GM23248 (cell line): ENCODE data around the gene UBALD2. TPM values are rescaled to one million over a fixed set of nuclear protein-coding genes. Genes with fewer than 3 reads are reported as not detected.
"Not testable (repeated sequence)": the region's sequence is repeated elsewhere in the genome, so short reads cannot be mapped to it uniquely, and the experiment has no call there.

ENCODE experiments used
- DNase-seq: peaks from one replicate; pipeline ENCODE4 v3.0.0-alpha.2; 2015
- H2AFZ ChIP-seq: fragments of 200-600 bp; sonication (generic); 2 replicates; pipeline ENCODE4 v1.6.1; 2016; ENCODE audit warnings: antibody characterized with exemption
- H3F3A ChIP-seq: fragments of 200-600 bp; sonication (generic); 2 replicates; pipeline ENCODE4 v1.6.1; 2016; ENCODE audit warnings: mild to moderate bottlenecking, antibody characterized with exemption, mixed run types; ENCODE audit not compliant: insufficient read depth
- H3K27ac ChIP-seq: fragments of 200-600 bp; sonication (generic); 2 replicates; pipeline ENCODE4 v1.5.1; 2016; ENCODE audit warnings: mild to moderate bottlenecking
- H3K27me3 ChIP-seq: fragments of 200-600 bp; sonication (generic); replicated peaks from 2 replicates; pipeline ENCODE4 v1.6.1; 2016; ENCODE audit warnings: mild to moderate bottlenecking; ENCODE audit not compliant: insufficient read depth
- H3K36me3 ChIP-seq: fragments of 200-600 bp; sonication (generic); 2 replicates; pipeline ENCODE4 v1.6.1; 2016; ENCODE audit warnings: low read depth, mild to moderate bottlenecking
- H3K4me1 ChIP-seq: fragments of 200-600 bp; sonication (generic); 2 replicates; pipeline ENCODE4 v1.6.1; 2016; ENCODE audit warnings: mild to moderate bottlenecking; ENCODE audit not compliant: insufficient read depth
- H3K4me2 ChIP-seq: fragments of 200-600 bp; sonication (generic); one replicate; pipeline ENCODE4 v1.6.1; 2016; ENCODE audit warnings: mild to moderate bottlenecking; ENCODE audit not compliant: unreplicated experiment
- H3K4me3 ChIP-seq: fragments of 200-600 bp; sonication (generic); 2 replicates; pipeline ENCODE4 v1.5.1; 2016; ENCODE audit warnings: mild to moderate bottlenecking
- H3K79me2 ChIP-seq: fragments of 200-600 bp; sonication (generic); 2 replicates; pipeline ENCODE4 v1.6.1; 2016; ENCODE audit warnings: mild to moderate bottlenecking; ENCODE audit not compliant: insufficient read depth
- H3K9ac ChIP-seq: fragments of 200-600 bp; sonication (generic); 2 replicates; pipeline ENCODE4 v1.6.1; 2016; ENCODE audit warnings: mild to moderate bottlenecking
- H3K9me2 ChIP-seq: fragments of 200-600 bp; sonication (generic); 2 replicates; pipeline ENCODE4 v1.6.1; 2016; ENCODE audit warnings: mixed run types, mild to moderate bottlenecking, moderate library complexity; ENCODE audit not compliant: insufficient read depth
- H3K9me3 ChIP-seq: fragments of 200-600 bp; sonication (generic); one replicate; pipeline ENCODE4 v1.6.1; 2017; ENCODE audit warnings: low read depth
- H4K20me1 ChIP-seq: fragments of 200-600 bp; sonication (generic); 2 replicates; pipeline ENCODE4 v1.6.0; 2016; ENCODE audit not compliant: insufficient read depth
- EZH2 ChIP-seq: fragments of 200-600 bp; sonication (generic); IDR thresholded peaks from 2 replicates; pipeline ENCODE4 v1.6.1; 2018; ENCODE audit warnings: antibody characterized with exemption, mild to moderate bottlenecking; ENCODE audit not compliant: insufficient read depth, poor library complexity, severe bottlenecking
- EZH2phosphoT487 ChIP-seq: fragments of 200-600 bp; sonication (generic); IDR thresholded peaks from 2 replicates; pipeline ENCODE4 v1.6.1; 2018; ENCODE audit warnings: antibody characterized with exemption, moderate library complexity, mild to moderate bottlenecking, low read depth; ENCODE audit not compliant: insufficient read depth
- WGBS, 2 experiments: methylation state at CpG; one replicate each; pipeline ENCODE4 v1.1.6; 2015 to 2017; ENCODE audit warnings: low lambda C conversion rate in 2 of 2, low coverage in 1 of 2; ENCODE audit errors: missing lambda C conversion rate in 2 of 2; 5-methylcytosine and 5-hydroxymethylcytosine counted together
- in situ Hi-C: fragments of 300-500 bp; cut with MboI; formaldehyde crosslinking; loops from 2 replicates; pipeline ENCODE4 v1.15.0; 2020
- polyA plus RNA-seq: library from polyadenylated mRNA; unstranded; fragments of >200 nt; fragmentation: Nextera tagmentation; extraction: Ambion mirVana; gene quantifications from 2 replicates; pipeline ENCODE4 v1.2.1, GENCODE V29; 2016
- total RNA-seq: library from RNA; depleted of rRNA; stranded (reverse); fragments of >200 nt; shearing (Covaris generic); gene quantifications from 2 replicates; pipeline ENCODE4 v1.2.3, GENCODE V29; 2014; rRNA removed

The UBALD2 gene
- total RNA-seq (5.6 and 6.4 TPM in 2 replicates), polyA plus RNA-seq (0.56 and 1.2 TPM in 2 replicates)

GRCh38 chr17:76264755-76265623 lies at the start of gene UBALD2:
TSS of gene UBALD2 (plus strand) at chr17:76265348. CDS start at chr17:76265506, 158 bp downstream.
- Histone ChIP-seq H3F3A (peaks cover 7% of the 10 kb centered on the region), H3K27ac (peak within 1 kb of the TSS; percentile 72), H4K20me1 (no peaks in the 10 kb centered on the region), H3K79me2 (peaks cover 44% of the 10 kb centered on the region), H3K4me2 (peak within 1 kb of the TSS; percentile 97), H3K9me3 (no peaks in the 10 kb centered on the region), H3K4me3 (peak within 1 kb of the TSS; percentile 88), H3K27me3 (no peaks in the 10 kb centered on the region), H2AFZ (peak within 1 kb of the TSS; percentile 32; the same call in 1 of the 2 replicates), H3K9ac (peak within 1 kb of the TSS; percentile 98), H3K4me1 (peaks cover 22% of the 10 kb centered on the region), H3K36me3 (no peaks in the 10 kb centered on the region), H3K9me2 (no peaks in the 10 kb centered on the region)
- in situ Hi-C loops, result no loop called here
- TF ChIP-seq EZH2 (no peak), EZH2phosphoT487 (no peak)
- peak; percentile 99 for DNase-seq
- WGBS, 2 experiments, result 1 to 2% methylated on average over 40 to 63 of the region's 94 CpGs

- TF ChIP-seq EZH2 (no peak), EZH2phosphoT487 (no peak)
Measured at GRCh38 chr17:76217081-76217480, 48.1 kb upstream of the UBALD2 start.

DNA sequence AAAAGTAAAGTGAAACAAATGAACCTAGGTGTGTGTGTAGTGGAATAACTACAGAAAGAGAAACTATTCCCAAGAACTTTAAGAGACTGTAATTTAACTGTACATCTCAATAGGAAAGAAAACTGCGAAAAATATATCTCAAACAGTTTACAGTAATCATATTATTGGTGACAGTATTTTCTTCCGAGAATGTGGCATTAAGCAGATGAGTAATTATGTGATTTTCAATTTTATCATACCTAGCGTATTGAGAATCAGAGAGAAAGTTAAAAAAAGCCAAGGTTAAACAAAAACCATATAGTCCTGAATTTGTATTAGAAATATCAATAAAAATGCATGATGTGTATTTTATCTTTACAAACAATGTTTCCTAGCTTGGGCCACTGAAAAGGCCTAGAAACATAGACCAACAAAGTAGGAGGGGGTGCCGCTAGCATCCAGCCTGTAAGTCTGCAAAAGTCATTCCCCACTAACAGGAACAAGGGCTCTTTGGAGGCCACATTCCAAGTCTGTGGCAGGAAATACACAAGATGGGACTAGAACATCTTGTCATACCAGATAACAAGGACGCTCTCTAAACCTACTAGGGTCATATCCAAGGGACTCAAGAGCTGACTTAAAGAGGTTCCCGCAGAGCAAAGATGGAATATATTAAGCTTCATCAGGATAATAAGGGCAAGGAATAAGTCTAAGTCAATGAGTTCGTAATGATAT lies 45.3 kb upstream of the UBALD2 start:
- in situ Hi-C loops, result no loop called here
- Histone ChIP-seq H3K9ac (no peak overlapping the region), H3K4me2 (no peak overlapping the region), H3F3A (no peaks in the 10 kb centered on the region), H4K20me1 (no peaks in the 10 kb centered on the region), H3K27me3 (no peaks in the 10 kb centered on the region), H3K27ac (no peak overlapping the region), H3K9me3 (no peaks in the 10 kb centered on the region), H3K9me2 (no peaks in the 10 kb centered on the region), H3K4me1 (no peaks in the 10 kb centered on the region), H2AFZ (no peak overlapping the region), H3K79me2 (no peaks in the 10 kb centered on the region), H3K36me3 (no peaks in the 10 kb centered on the region), H3K4me3 (no peak overlapping the region)
- DNase-seq, result no peak
- TF ChIP-seq EZH2 (no peak), EZH2phosphoT487 (no peak)
- 93 to 96% methylated on average over 7 of the region's 7 CpGs for WGBS, 2 experiments

More at GRCh38 chr17:76217081-76217480, 48.1 kb upstream of the UBALD2 start:
- DNase-seq, result no peak
- no peaks in the 10 kb centered on the region for H3K27me3 ChIP-seq
- H3K4me1 ChIP-seq, result no peaks in the 10 kb centered on the region
- H3K79me2 ChIP-seq, result no peaks in the 10 kb centered on the region
- no peaks in the 10 kb centered on the region for H3F3A ChIP-seq
- no peak overlapping the region for H2AFZ ChIP-seq
- H3K36me3 ChIP-seq, result no peaks in the 10 kb centered on the region
- no peaks in the 10 kb centered on the region for H3K9me2 ChIP-seq
- no peaks in the 10 kb centered on the region for H4K20me1 ChIP-seq
- H3K9ac ChIP-seq, result no peak overlapping the region
- H3K9me3 ChIP-seq, result no peaks in the 10 kb centered on the region
- no peak overlapping the region for H3K4me2 ChIP-seq
- no peak overlapping the region for H3K4me3 ChIP-seq
- 91 to 93% methylated on average over 3 of the region's 3 CpGs for WGBS, 2 experiments
- no peak overlapping the region for H3K27ac ChIP-seq
- in situ Hi-C loops, result no loop called here

DNA sequence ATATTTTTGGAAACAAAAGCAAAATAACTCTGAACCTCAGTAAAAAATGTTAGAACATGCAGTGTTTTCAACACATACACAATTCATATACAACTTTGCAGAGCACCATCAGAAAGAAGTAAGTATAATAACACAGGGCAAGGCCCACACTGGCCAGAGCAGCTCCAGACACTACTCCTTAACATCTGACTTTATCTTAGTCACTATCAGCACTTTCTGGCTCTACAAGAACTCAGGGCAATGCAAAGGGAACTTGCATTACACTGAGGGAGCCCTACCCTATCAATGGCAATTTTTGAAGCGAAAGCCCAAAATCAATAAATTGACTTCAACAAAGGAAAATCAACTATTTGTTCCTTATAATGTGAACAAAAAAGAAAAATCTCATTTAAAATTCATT lies 41.3 kb upstream of the UBALD2 start:
- Histone ChIP-seq H2AFZ (no peak overlapping the region), H3K9ac (no peak overlapping the region), H3K9me2 (no peaks in the 10 kb centered on the region), H3K27me3 (no peaks in the 10 kb centered on the region), H3K79me2 (no peaks in the 10 kb centered on the region), H3K4me1 (no peaks in the 10 kb centered on the region), H3K36me3 (no peaks in the 10 kb centered on the region), H3K27ac (no peak overlapping the region), H3K4me3 (no peak overlapping the region), H3K4me2 (no peak overlapping the region), H4K20me1 (no peaks in the 10 kb centered on the region), H3K9me3 (no peaks in the 10 kb centered on the region), H3F3A (no peaks in the 10 kb centered on the region)
- 90 to 95% methylated on average over 1 of the region's 1 CpG for WGBS, 2 experiments
- in situ Hi-C loops, result no loop called here
- no peak for DNase-seq
- TF ChIP-seq EZH2phosphoT487 (no peak), EZH2 (no peak)

DNA sequence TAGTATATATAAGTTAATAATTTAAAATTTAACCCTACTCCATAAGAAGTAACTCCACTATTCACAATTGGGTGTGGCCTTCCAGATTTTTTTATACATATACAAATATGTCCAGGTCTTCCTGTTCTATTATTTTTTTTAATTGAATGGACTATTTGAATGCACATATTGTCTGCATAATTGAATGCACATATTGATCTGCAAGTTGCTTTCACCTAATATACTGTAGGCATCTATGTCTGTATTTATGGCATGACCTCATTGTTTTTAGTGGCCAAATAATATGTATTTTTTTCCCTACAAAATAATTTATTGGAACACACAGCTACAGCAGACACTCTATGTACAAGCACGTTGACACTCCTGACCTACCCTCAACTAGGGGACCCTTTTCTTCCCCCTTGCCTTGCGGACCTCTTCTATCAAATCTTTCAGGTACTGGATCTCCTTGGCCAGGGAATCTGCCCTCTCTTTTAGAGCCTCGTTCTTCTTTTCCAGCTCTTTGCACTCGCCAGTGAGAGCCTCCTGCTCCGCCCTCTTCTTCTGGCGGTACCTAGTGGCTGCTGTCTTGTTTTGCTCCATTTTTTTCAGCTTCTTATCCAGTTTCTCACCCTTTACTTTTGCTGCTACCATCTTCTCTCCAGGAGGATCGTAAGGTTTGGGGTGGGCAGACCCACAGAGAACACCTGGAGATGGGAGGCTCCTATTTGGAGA lies 39.6 kb upstream of the UBALD2 start:
- H3K9me2 ChIP-seq, H3K79me2 ChIP-seq, H3K4me1 ChIP-seq, H2AFZ ChIP-seq, H3K4me2 ChIP-seq, DNase-seq, in situ Hi-C loops, H3F3A ChIP-seq, H3K9ac ChIP-seq, H3K36me3 ChIP-seq, H3K9me3 ChIP-seq, H4K20me1 ChIP-seq, H3K27ac ChIP-seq, H3K27me3 ChIP-seq, H3K4me3 ChIP-seq: not testable (repeated sequence)
- WGBS, 2 experiments, result 56 to 60% methylated on average over 7 of the region's 7 CpGs

DNA sequence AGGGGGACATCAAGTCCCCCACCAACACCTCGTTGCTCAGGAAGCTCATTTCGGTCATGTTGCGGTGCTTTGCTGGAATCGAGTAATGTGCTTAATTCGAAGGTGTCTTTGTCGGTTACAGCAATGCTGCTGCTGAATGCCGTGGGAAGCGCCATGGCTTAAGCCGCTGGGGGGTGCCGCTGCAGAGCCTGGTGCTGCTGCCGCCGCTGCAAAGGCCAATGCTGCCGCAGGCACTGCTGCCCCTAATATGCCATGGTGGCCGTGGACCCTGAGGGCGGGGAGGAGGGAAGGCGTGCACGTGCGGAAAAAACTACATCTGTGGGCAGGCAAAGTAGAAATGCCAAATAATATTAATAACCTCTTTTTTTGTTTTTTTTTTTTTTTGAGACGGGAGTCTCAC lies 38.4 kb upstream of the UBALD2 start:
- H2AFZ ChIP-seq, H3K4me2 ChIP-seq, H3K9me2 ChIP-seq, H3K27me3 ChIP-seq, H3K27ac ChIP-seq, H3F3A ChIP-seq, H3K4me1 ChIP-seq, H3K36me3 ChIP-seq, H3K9me3 ChIP-seq, in situ Hi-C loops, H3K79me2 ChIP-seq, H4K20me1 ChIP-seq, H3K4me3 ChIP-seq, H3K9ac ChIP-seq, DNase-seq: not testable (repeated sequence)
- 95% methylated on average over 19 of the region's 19 CpGs for WGBS, 2 experiments
